B cell (primary cell): ENCODE data around the gene ZBTB2.

Source experiments
- EZH2 ChIP-seq: IDR thresholded peaks from 2 replicates; pipeline ENCODE4 v1.6.1; 2012; ENCODE audit warnings: borderline replicate concordance, low read depth, mild to moderate bottlenecking, moderate library complexity, low read length; ENCODE audit not compliant: insufficient read depth, poor library complexity, severe bottlenecking
- TF ChIP-seq, protein P1 (sequence below): fragments of 200-600 bp; IDR thresholded peaks from one replicate; pipeline ENCODE4 v1.8.0; 2022; ENCODE audit warnings: antibody characterized with exemption, mild to moderate bottlenecking

DNA sequence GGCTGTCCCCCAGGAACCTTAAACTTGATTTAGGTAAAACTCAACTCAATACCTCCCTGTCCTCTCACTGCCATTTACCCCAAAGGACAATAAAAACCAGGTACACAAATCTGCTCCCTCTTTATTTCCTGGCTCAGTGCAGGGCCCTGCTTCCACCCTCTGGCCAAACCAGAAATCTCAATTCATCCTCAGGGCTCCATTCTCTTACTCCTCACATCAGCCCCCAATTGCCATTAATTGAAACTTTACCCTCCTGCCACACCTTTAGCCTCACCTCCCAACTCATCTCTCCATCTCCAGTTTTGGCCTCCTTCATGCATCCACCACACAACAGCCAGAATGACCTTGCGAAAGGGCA, 10.5 kb downstream of the ZBTB2 start:
- TF ChIP-seq, protein P1, sequence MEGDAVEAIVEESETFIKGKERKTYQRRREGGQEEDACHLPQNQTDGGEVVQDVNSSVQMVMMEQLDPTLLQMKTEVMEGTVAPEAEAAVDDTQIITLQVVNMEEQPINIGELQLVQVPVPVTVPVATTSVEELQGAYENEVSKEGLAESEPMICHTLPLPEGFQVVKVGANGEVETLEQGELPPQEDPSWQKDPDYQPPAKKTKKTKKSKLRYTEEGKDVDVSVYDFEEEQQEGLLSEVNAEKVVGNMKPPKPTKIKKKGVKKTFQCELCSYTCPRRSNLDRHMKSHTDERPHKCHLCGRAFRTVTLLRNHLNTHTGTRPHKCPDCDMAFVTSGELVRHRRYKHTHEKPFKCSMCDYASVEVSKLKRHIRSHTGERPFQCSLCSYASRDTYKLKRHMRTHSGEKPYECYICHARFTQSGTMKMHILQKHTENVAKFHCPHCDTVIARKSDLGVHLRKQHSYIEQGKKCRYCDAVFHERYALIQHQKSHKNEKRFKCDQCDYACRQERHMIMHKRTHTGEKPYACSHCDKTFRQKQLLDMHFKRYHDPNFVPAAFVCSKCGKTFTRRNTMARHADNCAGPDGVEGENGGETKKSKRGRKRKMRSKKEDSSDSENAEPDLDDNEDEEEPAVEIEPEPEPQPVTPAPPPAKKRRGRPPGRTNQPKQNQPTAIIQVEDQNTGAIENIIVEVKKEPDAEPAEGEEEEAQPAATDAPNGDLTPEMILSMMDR = no peak
- no peak for TF ChIP-seq EZH2
